ENCODE measurements around the gene H2BK1.

H2BK1 gene

DNA sequence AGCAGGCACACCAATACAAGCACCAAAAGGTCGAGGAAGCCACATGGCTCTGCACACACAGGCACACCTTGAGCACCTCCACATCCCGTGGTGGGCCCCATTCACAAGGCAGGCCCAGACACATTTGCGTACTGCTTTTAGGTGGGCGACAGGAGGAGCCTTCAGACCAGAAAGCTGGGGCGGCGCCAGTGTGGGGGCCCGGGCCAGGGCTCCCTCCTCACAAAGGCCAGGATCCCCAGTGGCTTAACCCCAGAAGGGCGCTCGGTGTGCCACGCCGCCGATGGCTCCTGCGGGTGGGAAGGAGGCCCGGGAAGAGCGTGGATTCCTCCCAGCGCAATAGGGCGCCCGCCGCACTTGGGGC is 41.0 kb upstream of the H2BK1 start:
- H3K9ac ChIP-seq (ENCODE audit: low read length in 5 of 5): peak overlapping the region in 3 of 5 donors; percentile 53 to 64 (median 61)
- H3K36me3 ChIP-seq (ENCODE audit: control insufficient read depth in 5 of 5, insufficient read depth in 5 of 5, low read length in 5 of 5): no peaks in the 10 kb centered on the region
- no peaks in the 10 kb centered on the region for H3K9me3 ChIP-seq (ENCODE audit: control insufficient read depth in 5 of 5, low read length in 5 of 5)
- H3K4me1 ChIP-seq (ENCODE audit: control insufficient read depth in 5 of 5, insufficient read depth in 5 of 5, low read length in 5 of 5): peaks cover 6 to 66% (median 59%) of the 10 kb centered on the region in 5 donors
- H3K27me3 ChIP-seq (ENCODE audit: control insufficient read depth in 5 of 5, insufficient read depth in 4 of 5, low read length in 5 of 5): peaks cover 0 to 8% (median 0%) of the 10 kb centered on the region in 5 donors
- peak overlapping the region; percentile 30 for H3K27ac ChIP-seq (ENCODE audit: low read depth, low read length)
- peak overlapping the region; percentile 42 to 69 (median 66) for H3K4me3 ChIP-seq (ENCODE audit: low read depth in 1 of 5, low read length in 5 of 5)

DNA sequence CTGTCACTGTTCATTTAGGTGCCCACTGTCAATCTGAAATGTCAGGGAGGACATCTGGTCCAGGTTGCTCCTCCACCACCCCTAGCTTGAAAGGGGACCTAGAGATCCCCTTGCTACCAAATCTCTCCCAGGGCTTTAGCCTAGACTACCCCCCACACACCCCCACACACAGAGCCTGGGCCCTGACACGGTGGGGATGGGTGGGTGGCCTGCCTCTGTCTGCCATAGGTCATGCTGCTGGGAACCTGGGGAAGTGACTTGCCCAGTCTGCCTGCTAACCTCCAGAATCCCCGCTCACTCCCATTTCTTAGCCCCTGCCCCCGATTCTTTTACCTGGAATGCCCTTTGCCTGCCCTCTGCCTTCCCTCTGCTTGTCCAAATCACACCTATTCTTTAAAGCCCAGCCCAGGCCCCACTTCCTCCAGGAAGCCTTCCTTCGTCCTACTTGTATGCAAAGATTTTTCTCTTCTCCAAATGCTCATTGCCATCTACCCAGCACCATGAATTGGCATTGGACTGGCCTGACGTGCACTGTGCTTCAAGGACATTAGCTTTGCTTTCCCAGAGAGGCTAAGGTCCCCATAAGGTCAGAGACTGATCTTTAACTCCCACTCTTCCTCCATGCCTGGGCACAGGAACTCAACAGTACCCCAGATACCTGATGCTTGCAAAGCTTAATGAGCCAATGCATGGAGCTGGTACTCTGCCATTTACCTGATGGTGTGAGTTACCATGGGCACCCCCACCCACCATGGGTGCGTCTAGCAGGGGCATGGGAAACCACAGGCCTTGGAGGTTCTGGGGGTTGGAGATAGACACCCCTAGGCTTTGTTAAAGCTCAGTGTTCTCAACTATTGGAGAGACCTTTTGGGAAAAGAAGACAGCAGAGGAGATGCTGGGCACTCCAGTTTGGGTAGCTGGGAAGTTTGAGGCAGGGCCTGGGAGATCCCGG is 40.2 kb upstream of the H2BK1 start:
- Histone ChIP-seq H3K27me3 (ENCODE audit: control insufficient read depth in 5 of 5, insufficient read depth in 4 of 5, low read length in 5 of 5) (peaks cover 0 to 16% (median 0%) of the 10 kb centered on the region in 5 donors), H3K27ac (ENCODE audit: low read depth, low read length) (no peak overlapping the region), H3K4me1 (ENCODE audit: control insufficient read depth in 5 of 5, insufficient read depth in 5 of 5, low read length in 5 of 5) (peaks cover 6 to 73% (median 67%) of the 10 kb centered on the region in 5 donors), H3K36me3 (ENCODE audit: control insufficient read depth in 5 of 5, insufficient read depth in 5 of 5, low read length in 5 of 5) (no peaks in the 10 kb centered on the region), H3K9me3 (ENCODE audit: control insufficient read depth in 5 of 5, low read length in 5 of 5) (no peaks in the 10 kb centered on the region), H3K4me3 (ENCODE audit: low read depth in 1 of 5, low read length in 5 of 5) (peak overlapping the region in 4 of 5 donors; percentile 22 to 68 (median 60)), H3K9ac (ENCODE audit: low read length in 5 of 5) (peak overlapping the region in 2 of 5 donors; percentile 31 to 45)

DNA sequence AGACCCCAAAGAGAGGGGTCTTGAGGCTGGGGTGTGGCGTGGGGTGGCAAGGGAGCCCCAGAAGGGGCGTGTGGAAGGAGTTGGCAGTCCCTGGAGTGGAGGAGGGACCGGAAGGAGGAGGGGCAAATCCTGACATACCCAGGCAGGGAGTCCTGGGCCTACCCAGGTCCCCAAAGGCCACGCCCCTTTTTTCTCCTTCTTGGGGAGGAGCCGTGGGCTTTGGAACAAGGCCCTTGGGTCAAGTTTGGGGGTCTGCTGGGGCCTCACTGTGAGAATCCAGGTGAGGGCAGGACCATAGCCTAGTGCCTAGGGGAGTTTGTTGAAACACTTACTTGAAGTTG is 39.4 kb upstream of the H2BK1 start:
- H3K9ac ChIP-seq (ENCODE audit: low read length in 5 of 5): peak overlapping the region in 2 of 5 donors; percentile 31 to 45
- H3K27me3 ChIP-seq (ENCODE audit: control insufficient read depth in 5 of 5, insufficient read depth in 4 of 5, low read length in 5 of 5): peaks cover 0 to 17% (median 3%) of the 10 kb centered on the region in 5 donors
- no peaks in the 10 kb centered on the region for H3K9me3 ChIP-seq (ENCODE audit: control insufficient read depth in 5 of 5, low read length in 5 of 5)
- peak overlapping the region in 4 of 5 donors; percentile 22 to 63 (median 57) for H3K4me3 ChIP-seq (ENCODE audit: low read depth in 1 of 5, low read length in 5 of 5)
- no peaks in the 10 kb centered on the region for H3K36me3 ChIP-seq (ENCODE audit: control insufficient read depth in 5 of 5, insufficient read depth in 5 of 5, low read length in 5 of 5)
- H3K27ac ChIP-seq (ENCODE audit: low read depth, low read length): peak overlapping the region; percentile 72
- peaks cover 6 to 79% (median 73%) of the 10 kb centered on the region in 5 donors for H3K4me1 ChIP-seq (ENCODE audit: control insufficient read depth in 5 of 5, insufficient read depth in 5 of 5, low read length in 5 of 5)

GRCh38 chr7:151249034-151249731 is 38.9 kb upstream of the H2BK1 start:
- H3K9me3 ChIP-seq (ENCODE audit: control insufficient read depth in 5 of 5, low read length in 5 of 5): no peaks in the 10 kb centered on the region
- peaks cover 6 to 84% (median 75%) of the 10 kb centered on the region in 5 donors for H3K4me1 ChIP-seq (ENCODE audit: control insufficient read depth in 5 of 5, insufficient read depth in 5 of 5, low read length in 5 of 5)
- peak overlapping the region in 3 of 5 donors; percentile 4 to 71 (median 69) for H3K9ac ChIP-seq (ENCODE audit: low read length in 5 of 5)
- H3K27ac ChIP-seq (ENCODE audit: low read depth, low read length): peak overlapping the region; percentile 72
- H3K27me3 ChIP-seq (ENCODE audit: control insufficient read depth in 5 of 5, insufficient read depth in 4 of 5, low read length in 5 of 5): peaks cover 0 to 18% (median 6%) of the 10 kb centered on the region in 5 donors
- H3K4me3 ChIP-seq (ENCODE audit: low read depth in 1 of 5, low read length in 5 of 5): peak overlapping the region in 4 of 5 donors; percentile 59 to 65 (median 64)
- H3K36me3 ChIP-seq (ENCODE audit: control insufficient read depth in 5 of 5, insufficient read depth in 5 of 5, low read length in 5 of 5): no peaks in the 10 kb centered on the region

DNA sequence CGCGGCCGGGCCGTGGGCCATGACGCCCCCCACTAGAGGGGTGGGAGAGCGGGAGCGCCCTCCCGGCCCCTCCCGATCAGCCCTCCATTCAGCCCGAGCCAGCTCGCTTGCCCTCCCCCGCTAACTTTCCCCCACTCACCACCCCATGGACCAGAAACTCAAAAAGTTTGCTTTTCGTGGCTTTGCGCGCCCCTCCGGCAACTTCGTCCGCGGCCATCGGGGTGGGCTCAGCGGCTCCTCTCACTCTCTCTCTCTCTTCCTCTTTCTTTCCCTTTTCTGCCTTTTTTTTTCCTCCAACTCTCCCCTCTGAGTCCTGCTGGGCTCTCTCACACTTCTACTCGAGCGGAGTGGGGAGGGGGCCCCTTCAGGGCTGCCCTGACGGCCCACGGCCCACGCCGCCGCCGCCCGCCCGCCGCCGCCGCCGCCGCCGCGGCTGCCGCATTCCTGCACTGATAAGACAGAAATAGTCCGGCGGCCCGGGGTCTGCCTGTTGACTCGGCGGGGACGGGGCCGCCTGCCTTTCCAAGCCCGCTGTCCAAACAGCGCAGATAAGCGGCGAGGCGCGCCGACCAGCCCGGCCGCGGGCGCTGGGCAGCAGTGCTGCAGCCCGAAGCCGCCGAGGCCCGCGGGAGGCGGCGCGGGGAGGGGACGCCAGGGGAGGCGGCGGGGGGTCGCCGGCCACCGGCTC is 38.2 kb upstream of the H2BK1 start, which contains the start of gene SMARCD3:
Gene SMARCD3 (minus strand): TSS at position 349 of the 688 bp plus-strand sequence. CDS start 132 bp downstream, at position 217.
- Histone ChIP-seq H3K9ac (ENCODE audit: low read length in 5 of 5) (peak within 1 kb of the TSS; percentile 10 to 76 (median 59)), H3K36me3 (ENCODE audit: control insufficient read depth in 5 of 5, insufficient read depth in 5 of 5, low read length in 5 of 5) (no peaks in the 10 kb centered on the region), H3K27ac (ENCODE audit: low read depth, low read length) (peak within 1 kb of the TSS; percentile 72), H3K4me1 (ENCODE audit: control insufficient read depth in 5 of 5, insufficient read depth in 5 of 5, low read length in 5 of 5) (peaks cover 6 to 91% (median 78%) of the 10 kb centered on the region in 5 donors), H3K27me3 (ENCODE audit: control insufficient read depth in 5 of 5, insufficient read depth in 4 of 5, low read length in 5 of 5) (peaks cover 0 to 20% (median 11%) of the 10 kb centered on the region in 5 donors), H3K4me3 (ENCODE audit: low read depth in 1 of 5, low read length in 5 of 5) (peak within 1 kb of the TSS; percentile 59 to 68 (median 65)), H3K9me3 (ENCODE audit: control insufficient read depth in 5 of 5, low read length in 5 of 5) (no peaks in the 10 kb centered on the region)

DNA sequence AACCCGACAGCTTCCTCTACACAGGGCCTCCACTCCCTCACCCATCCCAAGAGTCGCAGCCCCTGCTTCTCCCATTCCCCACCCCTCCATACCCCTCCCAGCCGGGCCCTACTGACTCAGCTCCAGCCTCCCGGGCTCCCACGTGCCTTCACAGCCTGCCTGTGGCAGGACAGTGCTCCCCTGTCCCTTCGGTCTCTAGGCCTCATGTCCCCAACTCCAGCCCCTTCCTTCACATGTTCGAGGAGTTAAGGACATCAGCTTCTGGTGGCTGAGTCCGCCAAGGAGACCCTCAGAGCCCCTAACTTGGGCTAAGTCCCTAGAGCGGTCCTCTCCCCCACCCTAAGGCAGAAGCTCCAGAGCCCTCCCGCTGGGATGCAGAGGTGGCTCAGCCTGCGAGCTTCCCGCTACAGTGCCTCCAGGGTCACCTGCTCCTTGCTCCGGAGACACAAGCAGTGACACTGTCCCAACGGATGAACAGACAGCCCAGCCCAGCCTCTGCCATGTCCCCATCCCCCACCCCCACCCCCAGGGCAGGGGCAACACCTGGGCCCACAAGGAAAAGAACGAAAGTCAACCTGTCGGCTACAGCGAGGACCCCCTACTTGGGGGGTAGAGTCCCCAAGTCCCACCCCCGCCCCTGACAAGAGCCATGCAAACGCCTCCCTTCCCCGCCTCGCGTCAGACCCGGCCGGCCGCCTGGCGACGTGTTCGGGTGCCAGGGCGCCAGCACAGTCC is 37.5 kb upstream of the H2BK1 start:
- Histone ChIP-seq H3K27me3 (ENCODE audit: control insufficient read depth in 5 of 5, insufficient read depth in 4 of 5, low read length in 5 of 5) (peaks cover 0 to 17% (median 11%) of the 10 kb centered on the region in 5 donors), H3K4me1 (ENCODE audit: control insufficient read depth in 5 of 5, insufficient read depth in 5 of 5, low read length in 5 of 5) (peaks cover 6 to 91% (median 72%) of the 10 kb centered on the region in 5 donors), H3K27ac (ENCODE audit: low read depth, low read length) (peak overlapping the region; percentile 46), H3K9ac (ENCODE audit: low read length in 5 of 5) (peak overlapping the region; percentile 10 to 76 (median 59)), H3K36me3 (ENCODE audit: control insufficient read depth in 5 of 5, insufficient read depth in 5 of 5, low read length in 5 of 5) (no peaks in the 10 kb centered on the region), H3K9me3 (ENCODE audit: control insufficient read depth in 5 of 5, low read length in 5 of 5) (no peaks in the 10 kb centered on the region), H3K4me3 (ENCODE audit: low read depth in 1 of 5, low read length in 5 of 5) (peak overlapping the region; percentile 59 to 68 (median 62))

- peak overlapping the region in 4 of 5 donors; percentile 8 to 71 (median 21) for H3K9ac ChIP-seq (ENCODE audit: low read length in 5 of 5)
- no peak overlapping the region for H3K27ac ChIP-seq (ENCODE audit: low read depth, low read length)
- H3K4me3 ChIP-seq (ENCODE audit: low read depth in 1 of 5, low read length in 5 of 5): peak overlapping the region in 3 of 5 donors; percentile 59 to 68 (median 62)
- peaks cover 0 to 3% (median 0%) of the 10 kb centered on the region in 5 donors for H3K36me3 ChIP-seq (ENCODE audit: control insufficient read depth in 5 of 5, insufficient read depth in 5 of 5, low read length in 5 of 5)
- H3K9me3 ChIP-seq (ENCODE audit: control insufficient read depth in 5 of 5, low read length in 5 of 5): no peaks in the 10 kb centered on the region
- H3K27me3 ChIP-seq (ENCODE audit: control insufficient read depth in 5 of 5, insufficient read depth in 4 of 5, low read length in 5 of 5): peaks cover 0 to 17% (median 11%) of the 10 kb centered on the region in 5 donors
- H3K4me1 ChIP-seq (ENCODE audit: control insufficient read depth in 5 of 5, insufficient read depth in 5 of 5, low read length in 5 of 5): peaks cover 6 to 84% (median 64%) of the 10 kb centered on the region in 5 donors
Measured at GRCh38 chr7:151246851-151247580, 36.7 kb upstream of the H2BK1 start.

DNA sequence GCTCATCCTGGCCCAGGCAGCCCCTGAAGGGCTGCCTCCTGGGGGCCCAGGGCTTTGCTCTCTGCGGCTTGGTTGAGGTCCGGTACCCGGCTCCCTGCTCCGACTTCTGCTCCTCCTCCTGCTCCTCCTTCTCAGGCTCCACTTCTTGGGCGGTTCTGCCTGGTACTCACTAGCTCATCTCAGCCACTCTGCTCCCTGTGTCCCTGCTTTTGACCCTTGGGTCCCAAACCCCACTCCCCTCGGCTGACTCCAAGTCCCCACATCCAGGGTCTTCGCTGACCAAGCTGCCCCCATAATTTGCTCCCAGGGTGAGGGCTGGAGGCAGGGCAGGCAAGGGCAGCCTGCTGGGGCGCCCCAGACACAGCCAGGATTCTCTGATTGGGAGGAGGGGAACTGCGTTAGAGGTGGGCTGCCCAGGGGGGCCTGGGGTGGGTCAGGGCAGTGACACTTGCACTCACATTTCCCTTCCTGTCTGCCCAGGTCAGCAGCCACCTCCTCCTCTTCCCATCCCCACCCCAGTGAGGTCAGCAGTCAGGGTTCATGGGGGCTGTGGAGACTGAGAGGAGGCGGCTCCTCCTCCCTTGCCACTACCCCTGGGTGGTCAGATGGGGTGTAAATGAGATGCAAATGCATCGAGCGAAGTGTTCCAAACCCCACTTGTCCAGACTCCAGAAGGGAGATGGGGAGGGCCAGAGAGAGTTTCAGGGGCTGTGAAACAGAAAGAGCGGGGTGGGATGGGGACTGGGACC is 36.0 kb upstream of the H2BK1 start:
- H3K4me1 ChIP-seq (ENCODE audit: control insufficient read depth in 5 of 5, insufficient read depth in 5 of 5, low read length in 5 of 5): peaks cover 6 to 78% (median 61%) of the 10 kb centered on the region in 5 donors
- peaks cover 0 to 10% (median 6%) of the 10 kb centered on the region in 5 donors for H3K36me3 ChIP-seq (ENCODE audit: control insufficient read depth in 5 of 5, insufficient read depth in 5 of 5, low read length in 5 of 5)
- no peak overlapping the region for H3K27ac ChIP-seq (ENCODE audit: low read depth, low read length)
- H3K9ac ChIP-seq (ENCODE audit: low read length in 5 of 5): no peak overlapping the region
- H3K27me3 ChIP-seq (ENCODE audit: control insufficient read depth in 5 of 5, insufficient read depth in 4 of 5, low read length in 5 of 5): peaks cover 0 to 17% (median 11%) of the 10 kb centered on the region in 5 donors
- peak overlapping the region in 3 of 5 donors; percentile 17 to 62 (median 59) for H3K4me3 ChIP-seq (ENCODE audit: low read depth in 1 of 5, low read length in 5 of 5)
- H3K9me3 ChIP-seq (ENCODE audit: control insufficient read depth in 5 of 5, low read length in 5 of 5): no peaks in the 10 kb centered on the region

Data from subcutaneous abdominal adipose tissue (tissue), 5 donors.